HepG2 (cell line): Measurements from ENCODE around the gene KIAA1549. TPM values are rescaled to one million over a fixed set of nuclear protein-coding genes. Genes with fewer than 3 reads are reported as not detected.

Experiments
- ATF2 ChIP-seq: sonication (generic); formaldehyde crosslinking; IDR thresholded peaks from 2 replicates; pipeline ENCODE4 v1.4.0; 2020; ENCODE audit warnings: missing genetic modification reagents
- EP300 ChIP-seq, 3 experiments: sonication (generic) in 1 of 3; formaldehyde crosslinking in 1 of 3; IDR thresholded peaks; 2 replicates each; pipeline versions ENCODE4 v1.5.1 to v1.6.1; 2011 to 2020; ENCODE audit warnings: low read depth in 2 of 3, low read length in 2 of 3, borderline replicate concordance in 1 of 3, improper control_type of control experiment in 1 of 3, mild to moderate bottlenecking in 1 of 3, missing genetic modification reagents in 1 of 3, moderate library complexity in 1 of 3
- GFI1 ChIP-seq: sonication (generic); formaldehyde crosslinking; IDR thresholded peaks from 2 replicates; pipeline ENCODE4 v1.5.0; 2020; ENCODE audit warnings: missing genetic modification reagents, mild to moderate bottlenecking, borderline replicate concordance
- HHEX ChIP-seq: IDR thresholded peaks from 2 replicates; pipeline ENCODE4 v1.6.1; 2016; ENCODE audit warnings: control low read depth
- MYC ChIP-seq: sonication (generic); formaldehyde crosslinking; IDR thresholded peaks from 2 replicates; pipeline ENCODE4 v1.9.0; 2021; ENCODE audit warnings: missing genetic modification reagents, borderline replicate concordance
- NR3C1 ChIP-seq: sonication (generic); formaldehyde crosslinking; IDR thresholded peaks from 2 replicates; pipeline ENCODE4 v1.4.0; 2020; ENCODE audit warnings: missing genetic modification reagents
- PHF21A ChIP-seq: sonication (generic); formaldehyde crosslinking; IDR thresholded peaks from 2 replicates; pipeline ENCODE4 v1.5.0; 2020; ENCODE audit warnings: mild to moderate bottlenecking, missing genetic modification reagents
- PLSCR1 ChIP-seq: sonication (generic); formaldehyde crosslinking; IDR thresholded peaks from 2 replicates; pipeline ENCODE4 v1.5.0; 2020; ENCODE audit warnings: missing genetic modification reagents, mild to moderate bottlenecking, borderline replicate concordance
- POLR2G ChIP-seq: fragments of 200-400 bp; formaldehyde crosslinking; IDR thresholded peaks from 2 replicates; pipeline ENCODE4 v1.6.1; 2018; ENCODE audit warnings: mild to moderate bottlenecking, low read depth, low read length, moderate library complexity
- SMARCC2 ChIP-seq: fragments of 450-650 bp; IDR thresholded peaks from 2 replicates; pipeline ENCODE4 v1.6.1; 2017; ENCODE audit warnings: antibody characterized with exemption, mild to moderate bottlenecking
- TBX2 ChIP-seq: sonication (generic); formaldehyde crosslinking; IDR thresholded peaks from 2 replicates; pipeline ENCODE4 v1.5.0; 2020; ENCODE audit warnings: missing genetic modification reagents, mild to moderate bottlenecking, borderline replicate concordance
- U2AF2 ChIP-seq: fragments of 200-400 bp; formaldehyde crosslinking; IDR thresholded peaks from 2 replicates; pipeline ENCODE4 v1.6.1; 2017; ENCODE audit warnings: low read depth, mild to moderate bottlenecking, low read length
- ZNF253 ChIP-seq: sonication (generic); formaldehyde crosslinking; IDR thresholded peaks from 2 replicates; pipeline ENCODE4 v1.8.0; 2022; ENCODE audit warnings: mild to moderate bottlenecking, missing genetic modification reagents, borderline replicate concordance
- ZNF329 ChIP-seq: sonication (generic); formaldehyde crosslinking; IDR thresholded peaks from 2 replicates; pipeline ENCODE4 v1.9.0; 2021; ENCODE audit warnings: low read depth, mild to moderate bottlenecking, missing genetic modification reagents
- ZNF589 ChIP-seq: sonication (generic); formaldehyde crosslinking; conservative IDR thresholded peaks from 2 replicates; pipeline ENCODE4 v1.8.0; 2022; ENCODE audit warnings: mild to moderate bottlenecking, moderate library complexity, missing genetic modification reagents
- ZNF652 ChIP-seq: IDR thresholded peaks from 2 replicates; pipeline ENCODE4 v1.6.1; 2016; ENCODE audit warnings: low read depth, borderline replicate concordance
- polyA plus RNA-seq, 8 experiments: library from polyadenylated mRNA; depleted of rRNA in 3 of 8; stranded (reverse) in 7 of 8; unstranded in 1 of 8; fragments of >200 nt; fragmentation: Illumina TruSeq in 4 of 8; extraction: Trizol in 4 of 8; gene quantifications; 2 replicates each; pipeline versions ENCODE4 v1.2.1 to v1.2.3, GENCODE V29; 2011 to 2016; ENCODE audit warnings: low read depth in 4 of 8, missing spikeins in 1 of 8, mixed read lengths in 1 of 8; ENCODE audit not compliant: insufficient read depth in 1 of 8
- total RNA-seq, 5 experiments: library from RNA; depleted of rRNA; stranded (reverse); fragments of >200 nt; fragmentation: Illumina TruSeq; extraction: Trizol; gene quantifications; 2 replicates each; pipeline ENCODE4 v1.2.3, GENCODE V29; 2016; ENCODE audit warnings: low read depth in 1 of 5
- TF ChIP-seq, protein P1 (sequence below): sonication (generic); formaldehyde crosslinking; IDR thresholded peaks from 2 replicates; pipeline ENCODE4 v1.4.0; 2020; ENCODE audit warnings: mild to moderate bottlenecking, missing genetic modification reagents
- TF ChIP-seq, protein P2 (sequence below): sonication (generic); formaldehyde crosslinking; IDR thresholded peaks from 2 replicates; pipeline ENCODE4 v1.5.0; 2020; ENCODE audit warnings: mild to moderate bottlenecking, missing genetic modification reagents
- TF ChIP-seq, protein P3 (sequence below): sonication (generic); formaldehyde crosslinking; IDR thresholded peaks from 2 replicates; pipeline ENCODE4 v1.8.0; 2022; ENCODE audit warnings: missing genetic modification reagents, mild to moderate bottlenecking, borderline replicate concordance
- TF ChIP-seq, protein P4 (sequence below): sonication (generic); formaldehyde crosslinking; IDR thresholded peaks from 2 replicates; pipeline ENCODE4 v1.4.0; 2020; ENCODE audit warnings: missing genetic modification reagents

Gene KIAA1549
- total and polyA plus RNA-seq, 2 of the 13 experiments (the other 11 are each of a cell fraction or from before 2014, with no cell fraction given) = 1.1 to 1.8 TPM

DNA sequence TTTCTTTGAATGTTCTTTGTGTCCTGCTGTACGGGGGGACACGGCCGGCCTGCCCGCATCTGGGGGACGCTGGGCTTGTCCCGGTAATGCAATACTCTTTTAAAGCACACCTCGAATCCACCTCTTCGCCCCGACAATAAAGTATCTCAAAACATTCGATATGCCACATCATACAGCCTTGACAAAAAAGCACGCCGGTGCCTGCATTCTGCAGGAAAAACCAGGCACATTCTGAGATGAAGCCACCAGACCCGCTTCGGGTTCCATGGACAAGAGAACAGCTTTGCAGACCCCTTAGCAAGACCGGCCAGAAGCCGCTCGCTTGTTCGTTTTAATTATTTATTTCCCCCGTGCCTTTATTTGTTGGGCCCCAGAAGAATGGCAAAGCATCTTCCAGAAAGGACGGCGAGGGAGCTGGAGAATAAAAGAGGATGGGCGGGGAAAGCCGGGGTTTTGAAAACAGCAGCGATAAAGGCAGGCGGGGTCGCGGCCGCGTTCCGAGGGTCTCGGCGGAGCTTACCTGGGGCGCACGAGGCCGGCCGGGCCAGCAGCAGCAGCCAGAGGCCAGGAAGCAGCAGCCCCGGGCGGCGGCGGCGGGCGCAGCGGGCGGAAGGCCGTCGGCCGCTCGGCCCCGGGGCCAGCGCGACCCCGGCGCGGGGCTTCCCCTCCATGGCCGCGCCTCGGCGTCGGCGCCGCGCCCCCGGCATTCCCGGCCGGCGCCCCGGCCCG lies 462 bp downstream of the KIAA1549 start (continued):
- TF ChIP-seq, protein P1, sequence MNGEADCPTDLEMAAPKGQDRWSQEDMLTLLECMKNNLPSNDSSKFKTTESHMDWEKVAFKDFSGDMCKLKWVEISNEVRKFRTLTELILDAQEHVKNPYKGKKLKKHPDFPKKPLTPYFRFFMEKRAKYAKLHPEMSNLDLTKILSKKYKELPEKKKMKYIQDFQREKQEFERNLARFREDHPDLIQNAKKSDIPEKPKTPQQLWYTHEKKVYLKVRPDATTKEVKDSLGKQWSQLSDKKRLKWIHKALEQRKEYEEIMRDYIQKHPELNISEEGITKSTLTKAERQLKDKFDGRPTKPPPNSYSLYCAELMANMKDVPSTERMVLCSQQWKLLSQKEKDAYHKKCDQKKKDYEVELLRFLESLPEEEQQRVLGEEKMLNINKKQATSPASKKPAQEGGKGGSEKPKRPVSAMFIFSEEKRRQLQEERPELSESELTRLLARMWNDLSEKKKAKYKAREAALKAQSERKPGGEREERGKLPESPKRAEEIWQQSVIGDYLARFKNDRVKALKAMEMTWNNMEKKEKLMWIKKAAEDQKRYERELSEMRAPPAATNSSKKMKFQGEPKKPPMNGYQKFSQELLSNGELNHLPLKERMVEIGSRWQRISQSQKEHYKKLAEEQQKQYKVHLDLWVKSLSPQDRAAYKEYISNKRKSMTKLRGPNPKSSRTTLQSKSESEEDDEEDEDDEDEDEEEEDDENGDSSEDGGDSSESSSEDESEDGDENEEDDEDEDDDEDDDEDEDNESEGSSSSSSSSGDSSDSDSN = peak; percentile 20; the same call in 1 of the 2 replicates
- peak; percentile 53; the same call in 1 of the 2 replicates for TF ChIP-seq PHF21A (CRISPR knock-in tag)
- TF ChIP-seq ATF2 = no peak
- no peak for TF ChIP-seq ZNF589 (CRISPR knock-in tag)
- TF ChIP-seq NR3C1 (CRISPR knock-in tag) = no peak
- TF ChIP-seq, protein P2, sequence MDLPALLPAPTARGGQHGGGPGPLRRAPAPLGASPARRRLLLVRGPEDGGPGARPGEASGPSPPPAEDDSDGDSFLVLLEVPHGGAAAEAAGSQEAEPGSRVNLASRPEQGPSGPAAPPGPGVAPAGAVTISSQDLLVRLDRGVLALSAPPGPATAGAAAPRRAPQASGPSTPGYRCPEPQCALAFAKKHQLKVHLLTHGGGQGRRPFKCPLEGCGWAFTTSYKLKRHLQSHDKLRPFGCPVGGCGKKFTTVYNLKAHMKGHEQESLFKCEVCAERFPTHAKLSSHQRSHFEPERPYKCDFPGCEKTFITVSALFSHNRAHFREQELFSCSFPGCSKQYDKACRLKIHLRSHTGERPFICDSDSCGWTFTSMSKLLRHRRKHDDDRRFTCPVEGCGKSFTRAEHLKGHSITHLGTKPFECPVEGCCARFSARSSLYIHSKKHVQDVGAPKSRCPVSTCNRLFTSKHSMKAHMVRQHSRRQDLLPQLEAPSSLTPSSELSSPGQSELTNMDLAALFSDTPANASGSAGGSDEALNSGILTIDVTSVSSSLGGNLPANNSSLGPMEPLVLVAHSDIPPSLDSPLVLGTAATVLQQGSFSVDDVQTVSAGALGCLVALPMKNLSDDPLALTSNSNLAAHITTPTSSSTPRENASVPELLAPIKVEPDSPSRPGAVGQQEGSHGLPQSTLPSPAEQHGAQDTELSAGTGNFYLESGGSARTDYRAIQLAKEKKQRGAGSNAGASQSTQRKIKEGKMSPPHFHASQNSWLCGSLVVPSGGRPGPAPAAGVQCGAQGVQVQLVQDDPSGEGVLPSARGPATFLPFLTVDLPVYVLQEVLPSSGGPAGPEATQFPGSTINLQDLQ = no peak
- no peak for TF ChIP-seq PLSCR1
- TF ChIP-seq ZNF253 (CRISPR knock-in tag) = no peak
- TF ChIP-seq EP300 (IDR thresholded peaks at IDR 0.05; ENCODE audit: low read depth in 2 of 2, low read length in 2 of 2) = no peak
- TF ChIP-seq EP300 (CRISPR knock-in tag; IDR thresholded peaks at IDR 0.05; ENCODE audit: borderline replicate concordance) = no peak
- TF ChIP-seq, protein P3, sequence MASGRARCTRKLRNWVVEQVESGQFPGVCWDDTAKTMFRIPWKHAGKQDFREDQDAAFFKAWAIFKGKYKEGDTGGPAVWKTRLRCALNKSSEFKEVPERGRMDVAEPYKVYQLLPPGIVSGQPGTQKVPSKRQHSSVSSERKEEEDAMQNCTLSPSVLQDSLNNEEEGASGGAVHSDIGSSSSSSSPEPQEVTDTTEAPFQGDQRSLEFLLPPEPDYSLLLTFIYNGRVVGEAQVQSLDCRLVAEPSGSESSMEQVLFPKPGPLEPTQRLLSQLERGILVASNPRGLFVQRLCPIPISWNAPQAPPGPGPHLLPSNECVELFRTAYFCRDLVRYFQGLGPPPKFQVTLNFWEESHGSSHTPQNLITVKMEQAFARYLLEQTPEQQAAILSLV = no peak; the same call in 1 of the 2 replicates
- TF ChIP-seq, protein P4, sequence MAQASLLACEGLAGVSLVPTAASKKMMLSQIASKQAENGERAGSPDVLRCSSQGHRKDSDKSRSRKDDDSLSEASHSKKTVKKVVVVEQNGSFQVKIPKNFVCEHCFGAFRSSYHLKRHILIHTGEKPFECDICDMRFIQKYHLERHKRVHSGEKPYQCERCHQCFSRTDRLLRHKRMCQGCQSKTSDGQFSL (CRISPR knock-in tag) = no peak
- TF ChIP-seq ZNF652 = no peak
- TF ChIP-seq GFI1 = no peak
- TF ChIP-seq POLR2G = no peak
- peak; percentile 25; the same call in 1 of the 2 replicates for TF ChIP-seq MYC (CRISPR knock-in tag)
- no peak for TF ChIP-seq HHEX
- TF ChIP-seq TBX2 (CRISPR knock-in tag) = peak; percentile 32; the same call in 1 of the 2 replicates
- no peak for TF ChIP-seq SMARCC2
- no peak for TF ChIP-seq U2AF2
- TF ChIP-seq ZNF329 (CRISPR knock-in tag) = 0 out of 2 replicates have a peak, but pooled peaks have one; percentile 13
